Fibroblast of villous mesenchyme (primary cell): ENCODE results near the gene LMAN2. TPM values are rescaled to one million over a fixed set of nuclear protein-coding genes. Genes with fewer than 3 reads are reported as not detected.

Source experiments
- DNase-seq: peaks from one replicate; pipeline ENCODE4 v3.0.0-alpha.2; 2010; ENCODE audit warnings: low read depth
- H3K4me3 ChIP-seq: 2 replicates; pipeline ENCODE4 v1.5.1; 2011; ENCODE audit warnings: low read depth, mild to moderate bottlenecking, low read length
- total RNA-seq: library from RNA; depleted of rRNA; stranded (reverse); fragments of >200 nt; gene quantifications from 2 replicates; pipeline ENCODE4 v1.2.3, GENCODE V29; 2012
- TF ChIP-seq, protein P1 (sequence below): IDR thresholded peaks from 2 replicates; pipeline ENCODE4 v1.5.1; 2012; ENCODE audit warnings: low read depth, mild to moderate bottlenecking, low read length; ENCODE audit not compliant: insufficient read depth

The LMAN2 gene
- total RNA-seq, 1 donor = 284 TPM

DNA sequence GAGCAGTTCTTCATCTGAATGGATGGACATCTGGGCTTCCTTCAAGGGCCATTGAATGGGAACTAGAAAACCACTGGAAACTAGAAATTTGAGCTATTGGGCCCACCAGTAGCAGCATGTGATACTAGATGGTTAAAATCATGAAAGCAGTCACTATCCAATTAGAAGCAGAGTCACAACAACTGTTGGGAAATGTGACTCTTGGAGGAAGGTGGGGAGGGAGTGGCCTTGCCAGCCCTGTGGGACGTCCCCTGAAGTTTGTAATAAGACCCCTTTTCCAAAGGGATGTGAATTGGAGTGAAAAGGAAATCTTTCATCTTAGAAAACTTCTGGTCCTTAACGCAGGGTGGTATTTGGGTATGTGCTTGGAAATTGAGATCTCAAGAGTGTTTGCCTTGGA is 53.5 kb downstream of the LMAN2 start:
- TF ChIP-seq, protein P1, sequence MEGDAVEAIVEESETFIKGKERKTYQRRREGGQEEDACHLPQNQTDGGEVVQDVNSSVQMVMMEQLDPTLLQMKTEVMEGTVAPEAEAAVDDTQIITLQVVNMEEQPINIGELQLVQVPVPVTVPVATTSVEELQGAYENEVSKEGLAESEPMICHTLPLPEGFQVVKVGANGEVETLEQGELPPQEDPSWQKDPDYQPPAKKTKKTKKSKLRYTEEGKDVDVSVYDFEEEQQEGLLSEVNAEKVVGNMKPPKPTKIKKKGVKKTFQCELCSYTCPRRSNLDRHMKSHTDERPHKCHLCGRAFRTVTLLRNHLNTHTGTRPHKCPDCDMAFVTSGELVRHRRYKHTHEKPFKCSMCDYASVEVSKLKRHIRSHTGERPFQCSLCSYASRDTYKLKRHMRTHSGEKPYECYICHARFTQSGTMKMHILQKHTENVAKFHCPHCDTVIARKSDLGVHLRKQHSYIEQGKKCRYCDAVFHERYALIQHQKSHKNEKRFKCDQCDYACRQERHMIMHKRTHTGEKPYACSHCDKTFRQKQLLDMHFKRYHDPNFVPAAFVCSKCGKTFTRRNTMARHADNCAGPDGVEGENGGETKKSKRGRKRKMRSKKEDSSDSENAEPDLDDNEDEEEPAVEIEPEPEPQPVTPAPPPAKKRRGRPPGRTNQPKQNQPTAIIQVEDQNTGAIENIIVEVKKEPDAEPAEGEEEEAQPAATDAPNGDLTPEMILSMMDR = no peak
- H3K4me3 ChIP-seq = no peak overlapping the region
- DNase-seq = no peak

DNA sequence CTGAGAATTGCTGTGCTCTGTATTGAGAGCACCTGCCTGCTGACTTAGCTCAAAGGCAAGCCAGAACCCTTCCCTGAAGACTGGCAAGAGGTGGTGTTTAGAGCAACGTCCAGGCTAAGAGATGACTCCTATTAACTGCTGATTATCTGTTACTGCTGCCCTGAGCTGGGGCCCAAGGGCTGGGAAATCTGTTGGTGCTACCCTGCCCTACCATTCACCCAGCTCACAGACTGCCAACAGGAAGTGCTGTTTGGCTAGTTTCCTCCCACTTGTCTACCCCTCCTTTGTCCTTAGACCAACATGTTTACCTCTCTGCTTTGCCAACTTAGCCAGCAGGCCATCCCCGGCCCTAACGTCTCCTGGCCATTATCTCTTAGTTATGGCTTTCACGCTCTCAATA is 54.9 kb downstream of the LMAN2 start:
- no peak overlapping the region for H3K4me3 ChIP-seq
- TF ChIP-seq, protein P1 = no peak
- no peak for DNase-seq

DNA sequence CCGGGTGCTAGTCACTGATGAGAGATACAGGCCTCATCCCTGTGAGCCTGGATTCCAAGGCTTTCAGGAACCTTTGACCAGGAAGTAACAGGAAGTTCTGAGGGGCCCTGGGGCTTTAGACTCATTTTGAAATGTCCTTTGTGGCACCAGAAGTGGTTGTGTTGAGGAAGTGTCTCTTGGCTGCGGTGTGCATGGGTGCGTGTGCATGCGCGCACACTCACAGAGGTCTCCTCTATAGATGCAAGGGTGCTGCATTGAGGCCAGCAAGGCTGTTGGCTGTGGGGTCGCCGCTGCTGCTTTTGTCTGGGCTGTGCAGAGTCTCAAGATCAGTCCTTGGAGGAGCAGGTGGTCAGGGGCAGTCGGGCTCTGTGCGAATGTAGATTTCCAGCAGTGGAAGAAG is 55.5 kb downstream of the LMAN2 start:
- TF ChIP-seq, protein P1 = no peak
- DNase-seq = no peak

GRCh38 chr5:177294632-177295031 is 56.8 kb downstream of the LMAN2 start:
- no peak for DNase-seq
- H3K4me3 ChIP-seq = no peak overlapping the region
- TF ChIP-seq, protein P1 = no peak

More for the DNA sequence above, 55.5 kb downstream of the LMAN2 start:
- H3K4me3 ChIP-seq = no peak overlapping the region

DNA sequence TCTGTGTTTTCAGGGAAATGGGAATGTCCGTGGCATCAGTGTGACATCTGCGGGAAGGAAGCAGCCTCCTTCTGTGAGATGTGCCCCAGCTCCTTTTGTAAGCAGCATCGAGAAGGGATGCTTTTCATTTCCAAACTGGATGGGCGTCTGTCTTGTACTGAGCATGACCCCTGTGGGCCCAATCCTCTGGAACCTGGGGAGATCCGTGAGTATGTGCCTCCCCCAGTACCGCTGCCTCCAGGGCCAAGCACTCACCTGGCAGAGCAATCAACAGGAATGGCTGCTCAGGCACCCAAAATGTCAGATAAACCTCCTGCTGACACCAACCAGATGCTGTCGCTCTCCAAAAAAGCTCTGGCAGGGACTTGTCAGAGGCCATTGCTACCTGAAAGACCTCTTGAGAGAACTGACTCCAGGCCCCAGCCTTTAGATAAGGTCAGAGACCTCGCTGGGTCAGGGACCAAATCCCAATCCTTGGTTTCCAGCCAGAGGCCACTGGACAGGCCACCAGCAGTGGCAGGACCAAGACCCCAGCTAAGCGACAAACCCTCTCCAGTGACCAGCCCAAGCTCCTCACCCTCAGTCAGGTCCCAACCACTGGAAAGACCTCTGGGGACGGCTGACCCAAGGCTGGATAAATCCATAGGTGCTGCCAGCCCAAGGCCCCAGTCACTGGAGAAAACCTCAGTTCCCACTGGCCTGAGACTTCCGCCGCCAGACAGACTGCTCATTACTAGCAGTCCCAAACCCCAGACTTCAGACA is 57.5 kb downstream of the LMAN2 start:
- no peak overlapping the region for H3K4me3 ChIP-seq
- no peak for DNase-seq
- TF ChIP-seq, protein P1 = no peak

- TF ChIP-seq, protein P1 = no peak
- DNase-seq = no peak
Measured at GRCh38 chr5:177291735-177292134, 59.7 kb downstream of the LMAN2 start.

More at GRCh38 chr5:177291735-177292134, 59.7 kb downstream of the LMAN2 start:
- no peak overlapping the region for H3K4me3 ChIP-seq
